CD4-positive, CD25-positive, alpha-beta regulatory T cell (primary cell): ENCODE data around the gene DHX15. TPM values are rescaled to one million over a fixed set of nuclear protein-coding genes. Genes with fewer than 3 reads are reported as not detected.

Experiments
- polyA plus RNA-seq, 4 donors: library from polyadenylated mRNA; unstranded; fragments of 300-500 nt; fragmentation: Illumina TruSeq; gene quantifications; one replicate each; pipeline ENCODE4 v1.2.3, GENCODE V29; 2021
- total RNA-seq: library from RNA; stranded (reverse); gene quantifications from one replicate; pipeline ENCODE4 v1.2.3, GENCODE V29; 2022

DHX15 gene
- total and polyA plus RNA-seq, 5 donors from 2014 or later, result 43.2 to 169 (median 50.7) TPM

Other genes starting within 250 kb of the DHX15 start
- not detected for gene SOD3, start 211.0 kb upstream of the DHX15 start, total RNA-seq
- gene SOD3, start 211.0 kb upstream of the DHX15 start, polyA plus RNA-seq, result not detected